Right kidney (tissue), 9 donors: ENCODE measurements around the gene HOXB13.

Experiments
- DNase-seq: peaks from one replicate; pipeline ENCODE4 v3.0.0-alpha.2; 2016
- long read RNA-seq, 8 donors: transcript quantifications; one replicate each; lab custom pipeline, GENCODE V29; 2026

HOXB13 gene
- long read RNA-seq, donor 1, result 0 reads
- long read RNA-seq, donor 2, result 0 reads
- long read RNA-seq, donor 3, result 0 reads
- long read RNA-seq, donor 4, result 0 reads
- long read RNA-seq, donor 5, result 0 reads
- long read RNA-seq, donor 6, result 0 reads
- long read RNA-seq, donor 7, result 0 reads
- long read RNA-seq, donor 8, result 0 reads

- DNase-seq, result peak; percentile 55
Measured at GRCh38 chr17:48728232-48729231, at the start of gene HOXB13. HOXB13 (minus strand) TSS chr17:48728750; CDS start chr17:48728593, 157 bp downstream.

DNA sequence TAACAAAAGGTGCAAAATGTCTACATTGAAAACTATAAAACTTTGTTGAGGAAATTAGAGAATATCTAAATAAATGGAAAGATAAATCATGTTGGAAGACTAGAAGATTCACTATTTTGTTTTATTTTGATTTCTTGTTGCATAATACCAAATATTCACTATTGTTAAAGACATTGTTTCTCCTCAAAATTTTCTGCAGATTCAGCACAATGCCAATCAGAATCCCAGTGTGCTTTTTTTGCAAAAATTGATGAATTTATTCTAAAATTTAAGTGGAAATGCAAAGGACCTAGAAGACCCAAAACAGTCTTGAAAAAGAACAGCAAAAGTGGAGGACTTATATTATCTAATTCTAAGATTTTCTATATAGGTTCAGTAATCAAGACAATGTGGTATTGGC, 48.1 kb upstream of the HOXB13 start:
- no peak for DNase-seq

DNA sequence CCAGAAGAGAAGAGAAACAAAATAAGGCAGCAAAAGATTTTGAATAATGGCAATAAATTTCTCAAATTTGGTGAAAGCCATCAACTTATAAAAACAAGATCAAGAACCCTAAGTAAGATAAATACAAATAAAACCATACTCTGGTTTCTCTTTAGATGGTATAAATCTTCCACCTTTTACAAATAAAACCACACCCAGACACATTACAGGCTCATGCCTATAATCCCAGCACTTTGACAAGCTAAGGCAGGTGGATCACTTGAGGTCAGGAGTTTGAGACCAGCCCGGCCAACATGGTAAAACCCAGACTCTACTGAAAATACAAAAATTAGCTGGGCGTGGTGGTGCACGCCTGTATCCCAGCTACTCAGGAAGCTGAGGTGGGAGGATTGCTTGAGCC, 44.7 kb upstream of the HOXB13 start:
- DNase-seq, result no peak

DNA sequence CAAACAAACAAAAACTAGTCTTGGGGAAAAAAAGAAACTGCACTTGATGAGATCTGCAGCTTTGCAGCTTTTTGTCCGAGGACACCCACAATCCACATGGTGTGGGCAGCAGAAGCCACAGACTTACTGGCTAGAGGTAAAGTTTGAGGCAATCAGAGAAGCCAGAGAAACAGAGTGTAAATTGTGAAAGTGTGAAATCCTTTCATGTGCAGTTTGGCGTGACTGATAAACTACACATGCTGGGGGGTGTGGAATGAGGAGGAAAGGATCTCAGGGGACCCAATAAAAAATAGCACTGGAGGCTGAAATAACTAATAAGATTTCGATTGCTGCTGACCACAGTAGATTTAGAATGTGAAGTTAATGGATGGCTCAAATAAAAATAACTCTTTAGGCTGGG, 42.4 kb upstream of the HOXB13 start:
- DNase-seq, result no peak

DNA sequence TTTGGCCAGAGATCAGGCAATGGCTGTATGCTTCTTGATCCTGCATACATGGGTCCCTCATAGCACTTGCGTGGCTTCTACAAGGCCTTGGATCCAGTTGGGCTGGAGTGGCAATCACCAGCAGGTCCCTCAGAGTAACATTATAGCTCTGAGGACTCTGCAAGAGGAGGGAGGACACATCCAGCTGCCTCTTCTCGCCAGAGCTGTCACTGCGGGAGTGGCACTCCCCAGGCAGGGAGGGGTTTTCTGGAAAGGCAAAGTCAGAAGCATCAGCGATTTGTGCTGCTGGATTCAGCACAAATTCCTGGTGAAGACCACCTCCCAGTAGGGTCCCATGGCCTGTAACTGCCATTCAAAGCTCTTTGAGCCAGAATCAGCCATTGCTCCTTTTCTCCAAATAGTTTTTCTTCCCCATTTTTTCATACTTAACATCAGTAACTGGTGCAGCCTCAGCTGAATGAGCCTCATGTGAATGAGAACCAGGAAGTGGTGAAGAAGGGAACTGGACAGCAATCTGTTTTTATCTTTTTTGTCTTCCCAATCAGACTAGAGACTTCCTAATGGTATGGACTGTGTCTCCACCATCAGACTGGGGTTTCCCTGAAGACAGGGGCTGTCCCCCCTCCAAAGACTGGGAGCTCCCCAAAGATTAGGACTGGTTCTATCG, 40.6 kb upstream of the HOXB13 start:
- no peak for DNase-seq

DNA sequence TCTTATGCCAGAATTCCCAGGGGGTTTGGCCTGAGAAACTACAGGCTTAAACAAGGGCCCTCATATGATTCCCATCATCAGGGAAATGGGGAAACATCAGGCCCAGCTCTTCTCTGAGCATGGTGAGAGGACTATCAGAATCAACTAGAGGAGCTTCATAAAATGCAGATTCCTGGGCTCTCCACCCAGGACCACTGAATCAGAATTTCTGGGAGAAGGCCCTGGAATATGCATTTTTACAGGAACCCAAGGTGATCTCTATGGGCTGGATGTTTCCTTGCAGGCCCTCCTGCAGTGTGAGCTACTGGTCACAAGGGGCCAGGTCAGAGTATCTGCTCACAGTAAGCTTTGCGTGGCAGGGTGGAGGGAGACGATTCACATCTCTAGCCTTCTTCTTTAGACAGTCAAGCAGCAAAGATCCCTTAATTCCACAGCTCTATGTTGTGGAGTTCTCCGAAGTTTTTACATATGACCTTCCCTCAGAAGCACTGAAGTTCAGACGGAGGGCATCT, 38.8 kb upstream of the HOXB13 start:
- DNase-seq, result no peak

DNA sequence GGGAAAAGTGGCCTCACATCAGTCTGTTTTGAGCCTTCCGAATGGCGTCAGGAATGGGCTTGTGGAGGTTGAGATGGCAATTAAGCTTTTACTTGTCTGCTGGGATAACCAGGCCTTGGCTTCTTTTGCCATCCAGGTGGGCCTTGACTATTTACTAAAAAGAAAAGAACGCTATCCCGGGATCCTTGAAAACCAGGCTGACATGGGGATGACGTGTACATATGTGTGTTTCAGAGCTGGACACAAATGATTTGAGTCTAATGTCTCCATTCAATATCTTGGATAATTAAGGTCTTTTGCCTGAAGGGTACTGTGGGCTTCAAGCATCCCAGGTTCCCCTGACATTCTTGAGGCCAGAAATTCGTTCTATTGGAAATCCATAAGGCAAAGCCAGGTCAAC, 32.6 kb upstream of the HOXB13 start:
- no peak for DNase-seq

GRCh38 chr17:48760411-48760810, 31.9 kb upstream of the HOXB13 start:
- DNase-seq, result no peak

- DNase-seq, result no peak
Measured at GRCh38 chr17:48759288-48759687, 30.7 kb upstream of the HOXB13 start.

GRCh38 chr17:48757524-48757961, 29.0 kb upstream of the HOXB13 start:
- no peak for DNase-seq

- no peak for DNase-seq
Measured at GRCh38 chr17:48756830-48757251, 28.3 kb upstream of the HOXB13 start.

GRCh38 chr17:48755356-48755755, 26.8 kb upstream of the HOXB13 start:
- no peak for DNase-seq

GRCh38 chr17:48754500-48755261, 26.1 kb upstream of the HOXB13 start:
- DNase-seq, result no peak

- DNase-seq, result no peak
Measured at GRCh38 chr17:48753794-48754499, 25.4 kb upstream of the HOXB13 start.

DNA sequence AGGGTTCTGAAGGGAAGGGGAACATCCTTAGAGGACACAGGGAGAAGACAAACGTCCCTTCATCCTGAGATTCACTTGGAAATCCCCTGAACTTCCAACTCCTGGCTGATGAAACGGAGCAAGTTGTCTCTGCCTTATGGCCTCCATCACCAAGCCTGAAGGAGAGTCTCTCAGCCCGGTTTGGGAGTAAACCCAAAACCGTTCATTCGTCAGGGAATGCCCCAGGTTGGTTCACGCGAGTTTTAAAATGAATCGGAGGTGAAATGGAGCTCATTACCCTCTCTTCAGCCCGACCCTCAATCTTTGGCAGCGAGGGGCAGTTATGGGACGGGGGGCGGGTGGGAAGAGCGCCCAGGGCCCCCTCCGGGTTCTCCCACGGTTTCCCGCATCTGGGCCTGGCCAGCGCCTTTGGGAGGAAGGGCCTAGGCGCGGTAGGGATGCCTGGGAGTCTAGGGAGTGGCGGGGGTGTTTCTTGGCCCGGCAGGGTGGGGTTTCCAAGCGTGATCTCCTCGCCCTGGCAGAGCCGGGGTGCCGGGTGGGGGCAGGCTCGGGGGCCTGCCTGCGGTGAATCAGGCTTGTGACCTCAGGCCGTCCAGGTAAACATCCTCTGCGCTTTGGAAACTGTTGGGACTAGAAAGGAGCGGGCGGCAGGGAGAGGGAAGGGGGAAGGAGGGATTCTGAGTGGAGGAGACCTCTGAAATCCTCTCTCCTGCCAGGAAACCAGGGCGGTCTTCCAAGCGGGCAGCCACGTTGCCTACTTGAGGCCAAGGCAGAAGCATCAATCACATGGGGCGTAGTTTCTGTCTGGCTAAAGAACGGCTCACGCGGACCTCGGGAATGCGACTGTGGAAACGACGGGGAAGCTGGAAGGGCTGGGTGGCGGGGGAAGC, 24.1 kb upstream of the HOXB13 start:
- DNase-seq, result no peak

DNA sequence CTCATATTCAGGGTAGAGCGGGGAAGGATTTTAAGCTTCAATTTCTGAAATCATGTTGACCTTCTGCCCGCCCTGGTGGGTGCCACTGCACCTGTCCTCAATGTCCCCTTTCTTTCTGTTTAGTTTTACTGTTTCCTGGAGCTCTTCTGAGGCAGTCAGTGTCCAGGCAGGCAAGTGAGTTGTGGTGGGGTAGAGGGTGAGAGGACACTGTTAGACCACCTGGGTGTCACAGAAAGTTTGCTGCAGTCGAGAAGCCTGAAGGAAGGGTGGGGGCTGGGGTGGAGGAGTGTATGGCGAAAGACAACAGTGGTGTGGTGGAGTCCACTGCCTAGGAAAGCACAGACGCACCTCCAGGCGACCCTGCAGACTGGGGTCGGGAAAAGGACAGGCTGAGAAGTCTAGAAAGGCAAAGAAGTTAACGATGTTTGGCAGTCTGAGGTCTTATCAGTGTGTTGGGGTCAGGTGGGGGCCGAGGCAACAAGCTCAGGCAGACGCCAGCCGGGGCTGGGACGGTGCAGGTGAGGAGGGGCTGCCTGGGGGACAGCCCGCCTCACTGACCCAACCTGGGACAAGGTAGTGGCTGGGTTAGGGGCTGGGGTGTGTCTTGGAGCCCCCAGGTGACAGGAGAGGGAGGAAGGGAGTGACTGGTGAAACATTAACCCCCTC, 23.3 kb upstream of the HOXB13 start:
- no peak for DNase-seq

GRCh38 chr17:48751172-48751571, 22.6 kb upstream of the HOXB13 start:
- DNase-seq, result no peak

DNA sequence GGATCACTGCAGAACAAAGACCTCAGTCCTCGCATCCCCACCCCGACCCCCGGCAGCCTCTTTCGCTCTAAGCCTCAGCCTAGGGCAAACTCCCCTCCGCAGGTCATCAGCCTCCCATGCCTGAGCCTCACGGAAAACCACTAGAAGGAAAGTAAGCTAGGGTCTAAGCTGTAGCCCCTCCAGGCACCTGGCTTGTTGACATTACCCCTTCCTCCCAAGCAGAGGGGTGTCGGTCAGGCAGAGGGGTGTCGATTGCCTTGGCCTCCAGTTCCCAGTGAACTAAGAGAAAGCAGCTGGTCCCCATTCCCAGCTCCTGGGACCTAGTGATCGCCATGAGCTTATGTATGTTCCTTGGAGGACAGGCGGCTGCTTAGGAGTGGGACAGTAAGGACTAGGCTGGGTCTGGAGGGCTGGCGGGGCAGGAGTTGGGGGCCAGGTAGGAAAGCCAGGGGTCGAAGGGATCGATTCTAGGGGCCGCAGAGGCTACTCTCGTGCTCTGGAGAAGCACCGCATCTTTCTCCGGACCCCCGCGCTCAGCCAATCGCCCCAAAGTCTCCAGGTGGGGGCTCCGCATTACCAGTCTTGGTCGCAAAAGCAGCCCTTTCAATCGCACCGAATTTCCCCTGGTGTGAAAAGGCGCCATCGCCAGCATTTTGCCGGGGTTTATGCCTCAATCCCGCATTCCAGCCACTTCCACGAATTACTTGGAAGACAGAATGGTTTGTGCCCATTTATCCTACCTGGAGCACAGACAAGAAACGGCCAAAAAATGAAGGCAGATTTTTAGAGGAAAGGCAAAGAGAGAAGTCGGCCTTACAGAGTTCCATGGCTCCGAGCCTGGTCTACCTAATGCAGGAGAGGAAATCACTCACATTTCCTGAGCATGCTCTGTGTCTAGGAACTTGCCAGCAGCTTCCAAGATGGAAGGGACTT, 21.3 kb upstream of the HOXB13 start:
- DNase-seq, result peak; percentile 68
